ENCODE results near the gene ETHE1. TPM values are rescaled to one million over a fixed set of nuclear protein-coding genes. Genes with fewer than 3 reads are reported as not detected.
A peak's percentile ranks its signal among the peaks of the same experiment; 100 is the strongest.

ETHE1 gene
- total and polyA plus RNA-seq, 2 of the 8 experiments (the other 6 are each of a cell fraction or from before 2014, with no cell fraction given): 19.9 to 96.0 TPM

- TF ChIP-seq KDM4A (IDR thresholded peaks at IDR 0.05; ENCODE audit: low read depth, low read length, severe bottlenecking) (peak; percentile 81), POLR2A (IDR thresholded peaks at IDR 0.05; ENCODE audit: control extremely low read depth in 1 of 2, low read depth in 2 of 2, low read length in 2 of 2) (peak in 1 of 2 experiments; percentile 62; a peak in 1 of 3 replicates), TAF1 (IDR thresholded peaks at IDR 0.05; ENCODE audit: low read depth, low read length) (peak; percentile 86), TCF12 (IDR thresholded peaks at IDR 0.05; ENCODE audit: low read depth, low read length) (no peak), POLR2AphosphoS5 (IDR thresholded peaks at IDR 0.05; ENCODE audit: low read depth, low read length) (0 out of 2 replicates have a peak, but pooled peaks have one; percentile 31), JUN (IDR thresholded peaks at IDR 0.05; ENCODE audit: low read depth, low read length) (no peak), TBP (IDR thresholded peaks at IDR 0.05; ENCODE audit: low read depth, low read length) (peak; percentile 69; the same call in 1 of the 2 replicates), MAX (IDR thresholded peaks at IDR 0.05) (peak; percentile 91), RXRA (IDR thresholded peaks at IDR 0.05; ENCODE audit: insufficient read depth, low read depth, low read length) (no peak)
- TF ChIP-seq, protein P1, sequence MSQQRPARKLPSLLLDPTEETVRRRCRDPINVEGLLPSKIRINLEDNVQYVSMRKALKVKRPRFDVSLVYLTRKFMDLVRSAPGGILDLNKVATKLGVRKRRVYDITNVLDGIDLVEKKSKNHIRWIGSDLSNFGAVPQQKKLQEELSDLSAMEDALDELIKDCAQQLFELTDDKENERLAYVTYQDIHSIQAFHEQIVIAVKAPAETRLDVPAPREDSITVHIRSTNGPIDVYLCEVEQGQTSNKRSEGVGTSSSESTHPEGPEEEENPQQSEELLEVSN (IDR thresholded peaks at IDR 0.05): peak; percentile 92
Observed at GRCh38 chr19:43526884-43527859, at the start of gene ETHE1 (continued).

Measured in H1 (cell line).